Fibroblast of lung (primary cell): ENCODE results near the gene HAT1.

Source experiments
- CTCF ChIP-seq, 2 donors: IDR thresholded peaks in 1 of 2; conservative IDR thresholded peaks in 1 of 2; 1 replicate in 1 of 2; 2 replicates in 1 of 2; pipeline ENCODE4 v1.5.1; 2011 to 2012; ENCODE audit warnings: low read length in 2 of 2, control low read depth in 1 of 2, inconsistent platforms in 1 of 2, low read depth in 1 of 2, mild to moderate bottlenecking in 1 of 2
- EZH2 ChIP-seq: IDR thresholded peaks from 2 replicates; pipeline ENCODE4 v1.5.1; 2012; ENCODE audit warnings: low read length, control low read depth, mild to moderate bottlenecking; ENCODE audit errors: missing control alignments

- TF ChIP-seq CTCF (conservative IDR thresholded peaks at IDR 0.05 in 1 of 2, IDR thresholded peaks at IDR 0.05 in 1 of 2; ENCODE audit: low read depth in 1 of 2, low read length in 2 of 2) (no peak), EZH2 (no peak)
Measured at GRCh38 chr2:171957061-171957460, 34.8 kb downstream of the HAT1 start.
